A549 (cell line): ENCODE measurements around the gene TTN.

Source experiments
- JUN ChIP-seq, 2 experiments: fragments of >200 bp; sonication (Bioruptor Twin); formaldehyde crosslinking; IDR thresholded peaks; 2 replicates in 1 of 2; 3 replicates in 1 of 2; pipeline ENCODE4 v1.6.1; 2016 to 2017
- TF ChIP-seq, protein P1 (sequence below): fragments of >200 bp; sonication (Bioruptor Twin); formaldehyde crosslinking; IDR thresholded peaks from 3 replicates; pipeline ENCODE4 v1.5.1; 2016

DNA sequence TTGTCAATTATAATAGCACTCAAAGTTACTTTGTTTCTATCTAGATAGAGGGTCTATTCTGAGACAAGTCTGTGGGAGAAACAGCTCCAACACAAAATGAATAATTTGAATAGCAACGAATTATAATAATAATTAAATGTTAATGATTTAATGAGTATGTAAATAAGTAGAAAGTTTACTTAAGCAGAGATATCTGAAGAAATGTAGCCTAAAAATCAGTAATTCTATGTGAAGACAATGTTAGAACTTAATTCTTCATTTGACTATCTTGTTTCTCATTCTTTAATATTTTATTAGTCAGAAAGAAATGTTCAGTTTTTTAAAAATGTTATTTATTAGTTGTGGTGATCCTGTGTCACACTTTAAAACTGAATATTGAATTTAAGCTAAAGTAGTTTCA, 165.7 kb downstream of the TTN start:
- TF ChIP-seq, protein P1, sequence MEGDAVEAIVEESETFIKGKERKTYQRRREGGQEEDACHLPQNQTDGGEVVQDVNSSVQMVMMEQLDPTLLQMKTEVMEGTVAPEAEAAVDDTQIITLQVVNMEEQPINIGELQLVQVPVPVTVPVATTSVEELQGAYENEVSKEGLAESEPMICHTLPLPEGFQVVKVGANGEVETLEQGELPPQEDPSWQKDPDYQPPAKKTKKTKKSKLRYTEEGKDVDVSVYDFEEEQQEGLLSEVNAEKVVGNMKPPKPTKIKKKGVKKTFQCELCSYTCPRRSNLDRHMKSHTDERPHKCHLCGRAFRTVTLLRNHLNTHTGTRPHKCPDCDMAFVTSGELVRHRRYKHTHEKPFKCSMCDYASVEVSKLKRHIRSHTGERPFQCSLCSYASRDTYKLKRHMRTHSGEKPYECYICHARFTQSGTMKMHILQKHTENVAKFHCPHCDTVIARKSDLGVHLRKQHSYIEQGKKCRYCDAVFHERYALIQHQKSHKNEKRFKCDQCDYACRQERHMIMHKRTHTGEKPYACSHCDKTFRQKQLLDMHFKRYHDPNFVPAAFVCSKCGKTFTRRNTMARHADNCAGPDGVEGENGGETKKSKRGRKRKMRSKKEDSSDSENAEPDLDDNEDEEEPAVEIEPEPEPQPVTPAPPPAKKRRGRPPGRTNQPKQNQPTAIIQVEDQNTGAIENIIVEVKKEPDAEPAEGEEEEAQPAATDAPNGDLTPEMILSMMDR = no peak
- TF ChIP-seq JUN (IDR thresholded peaks at IDR 0.05) = no peak
